GM18951 (cell line): Measurements from ENCODE around the gene MED26.

Source experiments
- POLR2A ChIP-seq: IDR thresholded peaks from 4 replicates; pipeline ENCODE4 v1.6.1; 2011; ENCODE audit warnings: mild to moderate bottlenecking; ENCODE audit not compliant: insufficient read length, insufficient read depth; ENCODE audit errors: extremely low read depth
- in situ Hi-C: fragments of 300-500 bp; cut with MboI; formaldehyde crosslinking; loops from one replicate; pipeline ENCODE4 v1.12.0; 2022; ENCODE audit warnings: low sequenced_read_pairs, mixed read lengths, inconsistent platforms; ENCODE audit not compliant: unreplicated experiment

Gene MED26

GRCh38 chr19:16613841-16614240, 14.2 kb downstream of the MED26 start:
- in situ Hi-C loops = no loop called here
- no peak for TF ChIP-seq POLR2A

DNA sequence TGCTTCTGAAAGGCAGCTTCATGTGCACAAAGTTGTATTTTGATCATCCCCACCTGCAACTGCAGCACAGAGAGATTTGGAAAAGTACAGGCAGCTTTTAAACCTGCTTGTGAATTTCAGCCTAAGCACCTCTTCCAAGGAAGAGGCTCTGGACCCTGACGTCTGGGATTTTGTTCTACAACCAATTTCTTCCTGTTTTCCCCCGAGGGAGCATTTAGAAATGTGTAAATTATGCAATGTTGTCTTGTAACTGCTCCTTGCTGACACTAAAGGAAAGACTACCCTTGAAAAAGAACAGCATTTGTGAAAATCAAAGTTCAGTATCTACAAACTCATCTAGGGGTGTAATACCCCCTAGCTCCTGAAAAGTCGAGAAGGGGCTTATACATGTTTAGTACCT, 15.4 kb downstream of the MED26 start:
- no peak for TF ChIP-seq POLR2A
- in situ Hi-C loops = no loop called here

DNA sequence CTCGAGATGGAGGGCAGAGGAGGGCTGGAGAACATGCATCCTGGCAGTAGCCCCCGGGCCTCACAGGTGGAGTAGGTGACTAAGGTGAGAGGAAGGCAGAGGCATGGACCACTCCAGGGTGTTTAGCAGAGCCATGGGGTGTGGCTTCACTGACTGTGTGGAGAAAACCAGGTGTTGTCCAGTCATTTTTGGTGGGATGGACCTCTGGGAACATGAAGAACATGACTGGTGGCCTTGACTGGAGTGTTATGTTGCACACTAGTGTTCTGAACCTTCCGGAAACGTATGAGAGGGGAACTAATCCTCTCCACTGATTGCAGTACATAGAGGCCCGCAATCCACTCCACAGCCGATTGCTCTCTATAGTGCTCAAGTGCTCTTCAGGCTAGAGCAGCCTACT, 16.9 kb downstream of the MED26 start:
- no peak for TF ChIP-seq POLR2A
- in situ Hi-C loops = no loop called here

DNA sequence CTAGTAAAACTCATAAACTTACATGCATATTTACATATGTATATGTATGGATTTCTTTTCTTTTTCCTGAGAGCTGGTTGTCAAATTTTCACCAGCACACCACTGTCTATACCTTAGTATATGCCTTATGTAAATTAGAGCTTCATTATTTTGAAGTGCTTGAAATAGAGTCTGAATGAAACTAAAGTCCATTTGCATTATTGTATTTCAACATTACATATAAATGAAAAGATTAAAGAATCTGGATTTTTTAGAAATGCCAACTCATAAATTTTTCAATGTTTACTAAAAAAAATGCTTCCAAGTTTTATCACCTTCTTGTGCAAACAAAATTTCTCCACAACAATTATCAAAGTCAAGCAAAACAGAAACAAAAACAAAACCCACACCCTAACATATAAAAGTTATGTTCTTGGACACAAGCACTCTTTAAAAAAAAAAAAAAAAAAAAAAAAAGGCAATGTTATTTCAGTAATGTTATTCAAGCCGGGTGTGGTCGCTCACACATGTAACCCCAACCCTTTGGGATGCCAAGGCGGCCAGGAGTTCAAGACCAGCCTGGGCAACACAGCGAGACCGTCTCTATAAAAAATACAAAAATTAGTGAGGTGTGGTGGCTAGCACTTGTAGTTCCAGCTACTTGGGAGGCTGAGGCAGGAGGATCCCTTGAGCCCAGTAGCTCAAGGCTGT, 18.3 kb downstream of the MED26 start:
- no peak for TF ChIP-seq POLR2A
- in situ Hi-C loops = no loop called here

- no peak for TF ChIP-seq POLR2A
- in situ Hi-C loops = no loop called here
These were observed 19.7 kb downstream of the MED26 start for GRCh38 chr19:16608290-16608739.

- in situ Hi-C loops = no loop called here
- no peak for TF ChIP-seq POLR2A
These were observed 20.2 kb downstream of the MED26 start for GRCh38 chr19:16607819-16608218.

DNA sequence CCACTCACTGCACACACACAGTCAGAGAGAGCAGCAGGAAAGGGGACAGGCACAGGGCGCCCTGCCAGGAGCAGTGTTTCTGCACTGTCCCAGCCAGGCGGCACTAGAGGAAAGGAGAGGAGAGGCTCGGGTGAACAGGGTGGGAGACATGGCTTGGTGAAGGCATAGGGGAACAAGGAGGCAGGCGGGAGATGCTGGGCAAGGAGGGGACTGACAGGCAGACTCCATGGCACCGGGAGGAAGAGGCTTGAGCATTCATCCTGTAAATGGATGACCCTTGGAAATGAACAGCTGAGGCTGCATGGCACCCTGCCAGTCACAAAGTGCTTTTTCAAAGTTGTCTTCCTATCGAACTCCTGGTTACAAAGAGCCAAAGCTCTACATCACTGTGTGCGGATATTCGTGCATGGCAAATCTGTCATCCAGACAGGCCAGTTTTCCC, 22.4 kb downstream of the MED26 start:
- in situ Hi-C loops = no loop called here
- no peak for TF ChIP-seq POLR2A

DNA sequence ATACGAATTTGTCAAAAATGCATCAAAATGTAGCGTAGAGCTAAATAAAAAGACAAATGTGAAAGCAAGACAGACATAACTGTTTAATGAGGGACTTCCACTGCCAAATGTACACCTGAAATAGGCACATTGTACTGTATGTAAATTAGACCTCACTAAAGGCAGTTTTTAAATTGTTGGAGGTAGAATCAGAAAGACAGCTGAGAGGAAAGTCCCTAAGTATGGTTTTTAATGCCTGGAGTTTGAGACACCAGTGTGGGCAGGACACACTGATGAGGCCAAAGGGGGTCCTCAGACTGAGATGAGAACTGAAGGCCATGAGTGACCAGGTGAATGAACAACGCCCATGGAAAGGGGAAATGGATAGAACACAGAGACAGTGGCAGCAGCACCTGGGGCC, 22.9 kb downstream of the MED26 start:
- in situ Hi-C loops = no loop called here
- no peak for TF ChIP-seq POLR2A

GRCh38 chr19:16604615-16605014, 23.4 kb downstream of the MED26 start:
- no peak for TF ChIP-seq POLR2A
- in situ Hi-C loops = no loop called here

DNA sequence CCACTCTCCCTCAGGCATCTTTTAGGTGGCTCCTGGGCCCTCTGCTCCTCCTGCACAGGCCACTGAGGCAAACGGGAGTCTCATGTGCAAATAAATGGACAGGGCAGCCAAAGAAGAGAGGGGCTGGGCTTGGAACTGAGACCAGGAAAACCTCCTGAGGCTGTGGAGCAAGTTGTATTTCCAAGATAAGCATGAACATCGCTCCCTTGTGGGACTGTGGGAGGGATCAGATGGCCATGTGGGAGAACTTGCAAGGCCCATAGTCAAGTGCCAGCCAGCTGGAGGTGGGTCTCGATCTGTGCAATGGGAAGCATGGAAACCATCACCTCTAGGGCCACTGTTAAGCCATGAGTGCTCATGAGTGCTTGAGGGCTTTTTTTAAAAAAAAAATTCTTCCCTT, 24.9 kb downstream of the MED26 start:
- TF ChIP-seq POLR2A = no peak
- in situ Hi-C loops = no loop called here

DNA sequence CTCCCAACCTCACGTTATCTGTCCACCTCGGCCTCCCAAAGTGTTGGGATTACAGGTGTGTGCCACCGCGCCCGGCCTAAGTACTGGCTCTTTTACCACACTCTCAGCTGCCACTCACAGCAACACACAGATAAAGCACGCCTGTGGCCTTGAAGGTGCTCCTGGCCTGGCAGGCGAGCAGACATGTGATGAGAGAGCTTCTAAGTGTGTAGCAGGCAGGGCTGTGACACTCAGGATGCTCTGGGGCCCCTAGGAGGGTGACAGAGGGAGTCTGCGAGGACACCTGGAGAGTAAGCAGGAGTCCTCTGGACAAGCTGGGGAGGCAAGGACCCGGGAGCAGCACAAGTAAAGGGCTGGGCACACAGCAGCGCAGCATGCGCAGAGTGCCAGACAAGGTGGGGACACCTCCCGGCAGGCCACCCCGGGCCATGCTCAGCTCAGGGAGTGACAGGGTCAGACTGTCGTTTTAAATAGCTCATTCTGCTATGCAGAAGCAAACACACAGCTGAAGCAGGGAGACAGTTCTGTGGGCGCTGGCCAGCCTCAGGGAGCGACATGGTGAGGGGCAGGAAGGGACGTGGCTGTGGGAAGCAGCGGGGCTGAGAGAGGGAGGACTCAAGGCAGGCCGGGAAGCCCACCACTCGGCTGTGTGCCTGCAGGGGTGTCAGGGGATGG, 26.5 kb downstream of the MED26 start:
- no peak for TF ChIP-seq POLR2A
- in situ Hi-C loops = no loop called here

GRCh38 chr19:16600824-16601223, 27.2 kb downstream of the MED26 start:
- in situ Hi-C loops = no loop called here
- no peak for TF ChIP-seq POLR2A

DNA sequence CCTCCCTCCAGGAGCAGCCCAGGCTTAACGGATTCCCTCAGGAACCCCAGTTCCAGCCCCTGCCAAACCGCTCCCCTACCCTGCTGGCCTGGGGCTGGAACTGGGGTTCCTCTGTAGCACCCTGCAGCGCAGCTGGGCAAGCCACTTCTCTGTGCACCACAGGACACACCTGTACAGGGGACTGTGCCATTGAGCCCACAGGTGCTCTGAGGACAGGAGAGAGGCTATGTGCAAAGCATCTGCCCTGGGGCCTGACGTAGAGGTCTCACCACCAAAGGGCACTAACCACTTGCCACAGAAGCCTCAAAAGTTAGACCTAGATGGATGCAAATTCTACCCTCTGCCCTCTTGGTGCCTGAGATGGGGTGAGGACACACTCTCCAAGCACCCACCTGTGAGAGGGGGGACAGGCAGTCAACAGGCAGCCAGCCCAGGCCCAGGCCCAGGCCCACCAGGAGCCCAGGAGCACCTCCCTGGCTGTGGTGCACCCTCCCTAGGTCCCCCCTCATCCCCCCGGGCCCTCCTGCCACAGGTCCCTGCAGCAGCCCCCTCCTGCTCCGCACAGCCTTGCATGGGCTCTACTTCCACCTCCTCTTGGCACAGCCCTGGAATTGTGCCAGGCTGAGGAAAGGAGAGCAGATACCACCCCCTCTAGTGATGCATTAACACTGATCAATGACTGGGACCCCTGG, 28.2 kb downstream of the MED26 start:
- no peak for TF ChIP-seq POLR2A
- in situ Hi-C loops = no loop called here

DNA sequence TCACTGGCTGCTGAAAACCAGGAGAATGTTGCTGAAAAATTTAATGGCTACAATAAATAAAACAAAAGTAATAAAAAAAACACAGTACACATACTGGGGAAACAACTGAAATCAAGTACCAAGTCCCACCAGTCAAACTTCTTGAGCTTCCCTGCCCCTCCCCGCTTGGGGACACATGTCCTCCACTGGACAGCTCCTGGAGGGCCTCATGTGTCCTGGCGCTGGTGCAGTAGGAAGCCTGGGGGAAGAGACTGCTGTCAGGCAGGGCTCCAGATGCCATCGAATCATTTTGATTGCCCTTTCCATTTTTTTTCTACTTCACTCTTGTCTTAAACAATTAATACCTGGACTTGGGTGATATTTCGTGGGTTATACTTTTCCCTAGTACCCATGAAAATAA, 29.2 kb downstream of the MED26 start:
- in situ Hi-C loops = no loop called here
- TF ChIP-seq POLR2A = no peak
